ENCODE results near the gene CDC37L1.

CDC37L1 gene

GRCh38 chr9:4662108-4662988 lies 17.0 kb upstream of the CDC37L1 start, which contains the start of gene PLPP6:
Gene PLPP6, plus strand, starts transcription at chr9:4662294. Its CDS starts 82 bp downstream, at chr9:4662376.
- DNase-seq (ENCODE audit: low spot score in 2 of 2) (peak; percentile 50 to 58), ATAC-seq (ENCODE audit: low read depth) (peak; percentile 75)
- Mint-ChIP-seq H3K9me3 (no peaks in the 10 kb centered on the region), H3K27ac (peak within 1 kb of the TSS; percentile 68), H3K4me3 (peak within 1 kb of the TSS; percentile 87), H3K27me3 (no peaks in the 10 kb centered on the region), H3K4me1 (peaks cover 43% of the 10 kb centered on the region), H3K36me3 (no peaks in the 10 kb centered on the region)

GRCh38 chr9:4662989-4663792 lies 16.2 kb upstream of the CDC37L1 start:
- no peak for DNase-seq (ENCODE audit: low spot score in 2 of 2)
- Mint-ChIP-seq H3K27me3 (peaks cover 2% of the 10 kb centered on the region), H3K4me3 (peak overlapping the region; percentile 87), H3K27ac (peak overlapping the region; percentile 25), H3K9me3 (no peaks in the 10 kb centered on the region), H3K4me1 (peaks cover 46% of the 10 kb centered on the region), H3K36me3 (no peaks in the 10 kb centered on the region)
- ATAC-seq (ENCODE audit: low read depth): peak; percentile 6

DNA sequence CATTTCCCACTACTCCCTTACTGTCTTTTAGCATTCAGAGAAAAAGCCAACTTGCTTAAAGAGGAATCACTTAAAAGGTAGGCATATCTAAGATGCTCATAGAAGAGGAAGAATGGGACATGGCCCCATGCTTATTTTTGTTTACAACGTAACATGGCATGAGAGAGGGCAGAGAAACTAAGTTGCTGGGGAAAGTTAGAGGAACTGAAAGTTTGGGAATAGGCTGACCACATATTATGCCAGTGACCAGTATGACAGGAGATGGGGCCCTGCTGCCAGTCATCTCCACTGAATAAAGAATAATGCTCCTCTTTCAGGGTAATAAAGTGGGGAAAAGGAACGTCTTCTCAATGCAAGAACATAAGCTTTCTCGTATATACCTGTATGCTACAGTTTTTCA lies 15.4 kb upstream of the CDC37L1 start:
- no peak for DNase-seq (ENCODE audit: low spot score in 2 of 2)
- peak overlapping the region; percentile 25 for H3K27ac Mint-ChIP-seq
- no peaks in the 10 kb centered on the region for H3K36me3 Mint-ChIP-seq
- H3K27me3 Mint-ChIP-seq: peaks cover 6% of the 10 kb centered on the region
- H3K9me3 Mint-ChIP-seq: no peaks in the 10 kb centered on the region
- H3K4me1 Mint-ChIP-seq: peaks cover 46% of the 10 kb centered on the region
- peak overlapping the region; percentile 19 for H3K4me3 Mint-ChIP-seq
- no peak for ATAC-seq (ENCODE audit: low read depth)

DNA sequence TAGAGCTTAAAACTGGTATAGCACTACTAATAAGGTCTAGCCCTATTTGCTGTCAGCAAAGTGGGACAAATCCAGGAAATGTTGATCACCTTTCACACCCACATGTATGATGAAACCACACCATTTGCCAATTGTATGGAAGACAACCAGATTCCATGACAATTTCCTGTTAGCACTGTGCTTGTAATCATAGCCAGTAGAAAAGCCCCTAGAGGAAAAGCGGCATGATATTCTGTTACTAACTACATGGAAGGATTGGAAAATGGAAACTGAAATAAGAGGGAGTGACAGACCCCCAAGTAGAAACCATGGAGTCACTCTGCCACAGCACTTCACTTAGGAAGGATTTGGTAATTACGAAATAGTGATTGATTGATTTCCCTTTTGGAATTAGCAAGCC lies 14.0 kb upstream of the CDC37L1 start:
- Mint-ChIP-seq H3K4me1 (peaks cover 46% of the 10 kb centered on the region), H3K9me3 (no peaks in the 10 kb centered on the region), H3K27me3 (peaks cover 6% of the 10 kb centered on the region), H3K36me3 (no peaks in the 10 kb centered on the region), H3K4me3 (peak overlapping the region; percentile 78), H3K27ac (no peak overlapping the region)
- ATAC-seq (ENCODE audit: low read depth): no peak
- DNase-seq (ENCODE audit: low spot score in 2 of 2): no peak

DNA sequence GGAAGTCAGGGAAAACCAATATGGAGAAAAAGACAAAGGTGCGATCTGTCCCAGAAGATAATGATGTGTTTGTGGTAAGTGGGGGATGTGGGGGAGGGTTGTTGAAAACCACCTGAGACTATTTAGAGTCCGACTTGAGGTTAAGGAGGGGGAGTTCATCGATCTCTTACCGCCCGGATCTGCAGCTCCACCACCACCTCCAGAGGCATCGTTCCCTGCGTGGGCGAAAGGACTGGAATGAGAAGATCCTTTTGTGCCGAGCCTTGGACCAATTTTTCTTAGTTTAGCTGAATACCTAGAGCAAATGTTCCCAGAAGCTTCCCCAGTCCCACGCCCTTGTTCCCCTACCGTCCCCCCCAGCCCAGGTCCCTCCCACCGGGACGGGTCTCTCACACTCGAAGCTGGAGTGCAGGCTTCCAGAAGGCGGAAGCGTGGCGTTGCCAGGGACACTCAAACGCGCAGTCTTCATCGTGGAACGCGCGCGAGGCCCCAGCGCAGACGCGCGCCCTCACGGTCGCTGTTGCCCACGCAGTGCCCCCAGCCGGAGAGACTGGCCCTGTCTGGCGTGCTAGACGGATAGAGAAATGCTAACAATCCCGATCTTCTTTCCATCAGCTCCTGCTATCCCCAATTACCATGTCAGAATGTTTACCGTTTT lies 13.2 kb upstream of the CDC37L1 start, which contains the start of gene SPATA6L:
Gene SPATA6L (minus strand): TSS at position 439 of the 658 bp plus-strand sequence. CDS start 230 bp downstream, at position 209.
- Mint-ChIP-seq H3K27me3 (peaks cover 6% of the 10 kb centered on the region), H3K4me3 (peak within 1 kb of the TSS; percentile 78), H3K9me3 (no peaks in the 10 kb centered on the region), H3K36me3 (no peaks in the 10 kb centered on the region), H3K4me1 (peaks cover 46% of the 10 kb centered on the region), H3K27ac (peak within 1 kb of the TSS; percentile 64)
- DNase-seq (ENCODE audit: low spot score in 2 of 2): peak in 1 of 2 donors; percentile 34
- peak; percentile 43 for ATAC-seq (ENCODE audit: low read depth)

- Mint-ChIP-seq H3K4me3 (no peak overlapping the region), H3K27me3 (peaks cover 6% of the 10 kb centered on the region), H3K9me3 (no peaks in the 10 kb centered on the region), H3K36me3 (no peaks in the 10 kb centered on the region), H3K4me1 (peaks cover 39% of the 10 kb centered on the region), H3K27ac (no peak overlapping the region)
- no peak for DNase-seq (ENCODE audit: low spot score in 2 of 2)
- ATAC-seq (ENCODE audit: low read depth): no peak
Observed at GRCh38 chr9:4667681-4668080, 11.7 kb upstream of the CDC37L1 start.

- peaks cover 6% of the 10 kb centered on the region for H3K27me3 Mint-ChIP-seq
- H3K4me1 Mint-ChIP-seq: peaks cover 31% of the 10 kb centered on the region
- H3K36me3 Mint-ChIP-seq: no peaks in the 10 kb centered on the region
- no peaks in the 10 kb centered on the region for H3K9me3 Mint-ChIP-seq
- no peak overlapping the region for H3K4me3 Mint-ChIP-seq
- DNase-seq (ENCODE audit: low spot score in 2 of 2) (no peak), ATAC-seq (ENCODE audit: low read depth) (no peak)
- H3K27ac Mint-ChIP-seq: no peak overlapping the region
Observed at GRCh38 chr9:4668604-4669003, 10.8 kb upstream of the CDC37L1 start.

GRCh38 chr9:4669890-4670289 lies 9.5 kb upstream of the CDC37L1 start:
- peaks cover 19% of the 10 kb centered on the region for H3K4me1 Mint-ChIP-seq
- H3K9me3 Mint-ChIP-seq: no peaks in the 10 kb centered on the region
- no peak overlapping the region for H3K4me3 Mint-ChIP-seq
- DNase-seq (ENCODE audit: low spot score in 2 of 2) (no peak), ATAC-seq (ENCODE audit: low read depth) (no peak)
- H3K27ac Mint-ChIP-seq: no peak overlapping the region
- no peaks in the 10 kb centered on the region for H3K36me3 Mint-ChIP-seq
- peaks cover 6% of the 10 kb centered on the region for H3K27me3 Mint-ChIP-seq

GRCh38 chr9:4670591-4670990 lies 8.8 kb upstream of the CDC37L1 start:
- ATAC-seq (ENCODE audit: low read depth) (no peak), DNase-seq (ENCODE audit: low spot score in 2 of 2) (no peak)
- Mint-ChIP-seq H3K36me3 (peaks cover under 1% of the 10 kb centered on the region), H3K27ac (no peak overlapping the region), H3K4me1 (peaks cover 14% of the 10 kb centered on the region), H3K9me3 (no peaks in the 10 kb centered on the region), H3K27me3 (peaks cover 7% of the 10 kb centered on the region), H3K4me3 (no peak overlapping the region)

- no peak for DNase-seq (ENCODE audit: low spot score in 2 of 2)
- Mint-ChIP-seq H3K9me3 (no peaks in the 10 kb centered on the region), H3K27me3 (peaks cover 7% of the 10 kb centered on the region), H3K4me3 (no peak overlapping the region), H3K4me1 (peaks cover 5% of the 10 kb centered on the region), H3K36me3 (peaks cover 3% of the 10 kb centered on the region), H3K27ac (no peak overlapping the region)
- ATAC-seq (ENCODE audit: low read depth): no peak
Observed at GRCh38 chr9:4671737-4672136, 7.6 kb upstream of the CDC37L1 start.

GRCh38 chr9:4674783-4675182 lies 4.6 kb upstream of the CDC37L1 start:
- no peaks in the 10 kb centered on the region for H3K9me3 Mint-ChIP-seq
- no peaks in the 10 kb centered on the region for H3K4me1 Mint-ChIP-seq
- ATAC-seq (ENCODE audit: low read depth): no peak
- DNase-seq (ENCODE audit: low spot score in 2 of 2): no peak
- no peak overlapping the region for H3K27ac Mint-ChIP-seq
- H3K4me3 Mint-ChIP-seq: no peak overlapping the region
- H3K36me3 Mint-ChIP-seq: peaks cover 3% of the 10 kb centered on the region
- H3K27me3 Mint-ChIP-seq: peaks cover 1% of the 10 kb centered on the region

GRCh38 chr9:4677392-4677791 lies 2.0 kb upstream of the CDC37L1 start:
- no peak overlapping the region for H3K4me3 Mint-ChIP-seq
- ATAC-seq (ENCODE audit: low read depth): no peak
- no peak for DNase-seq (ENCODE audit: low spot score in 2 of 2)
- peaks cover 3% of the 10 kb centered on the region for H3K36me3 Mint-ChIP-seq
- H3K27me3 Mint-ChIP-seq: peaks cover 1% of the 10 kb centered on the region
- peaks cover 3% of the 10 kb centered on the region for H3K4me1 Mint-ChIP-seq
- H3K27ac Mint-ChIP-seq: no peak overlapping the region
- no peaks in the 10 kb centered on the region for H3K9me3 Mint-ChIP-seq

DNA sequence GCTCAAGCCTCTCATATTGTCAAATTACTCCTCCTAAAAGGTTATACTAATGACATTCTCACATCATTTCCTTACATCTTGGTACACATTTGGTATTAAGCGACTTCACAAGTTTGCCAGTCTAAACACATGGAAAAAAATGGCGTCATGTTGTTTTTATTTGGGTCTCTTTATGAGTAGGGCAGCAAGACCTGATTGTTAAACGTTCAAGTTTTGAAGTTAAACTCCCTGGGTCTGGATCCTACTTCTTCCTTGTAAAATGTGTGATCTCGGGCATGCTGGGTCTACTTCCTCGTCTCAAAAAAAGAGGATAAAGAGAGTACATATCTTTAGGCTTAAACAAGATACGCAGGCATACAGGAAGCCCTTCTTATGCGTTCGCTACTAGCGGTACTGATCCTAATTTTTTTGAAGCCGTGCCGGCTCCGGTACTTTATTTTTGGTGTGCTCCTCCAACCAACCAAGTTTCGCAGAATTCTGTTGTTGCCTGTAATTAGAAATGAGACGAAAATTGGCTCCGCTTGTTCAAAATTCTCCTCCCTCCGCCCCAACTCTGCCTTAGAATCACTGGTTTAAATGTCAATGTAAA lies 596 bp upstream of the CDC37L1 start:
- Mint-ChIP-seq H3K27me3 (peaks cover 1% of the 10 kb centered on the region), H3K36me3 (peaks cover 9% of the 10 kb centered on the region), H3K4me3 (no peak overlapping the region), H3K4me1 (peaks cover 9% of the 10 kb centered on the region), H3K27ac (no peak overlapping the region), H3K9me3 (no peaks in the 10 kb centered on the region)
- ATAC-seq (ENCODE audit: low read depth): peak; percentile 21
- no peak for DNase-seq (ENCODE audit: low spot score in 2 of 2)

Measured in memory B cell (primary cell).